ENCODE results near the gene LSAMP. TPM values are rescaled to one million over a fixed set of nuclear protein-coding genes. Genes with fewer than 3 reads are reported as not detected.

The LSAMP gene
- total and polyA plus RNA-seq, 2 of the 8 experiments (the other 6 are each of a cell fraction or from before 2014, with no cell fraction given), result 1.8 to 5.7 TPM

- no peaks in the 10 kb centered on the region for H3K27me3 ChIP-seq (replicated peaks in 1 of 4; ENCODE audit: control insufficient read depth in 3 of 4, extremely low read depth in 1 of 4, insufficient read depth in 3 of 4, low read length in 3 of 4)
- H3K9ac ChIP-seq (replicated peaks in 1 of 4; ENCODE audit: extremely low read depth in 1 of 4, low read depth in 3 of 4, low read length in 3 of 4), result no peak overlapping the region
- POLR2A ChIA-PET (ENCODE audit: partially characterized antibody), result no interaction called here
- H3K23ac ChIP-seq (ENCODE audit: insufficient read length), result no peak overlapping the region
- WGBS, 2 experiments (ENCODE audit: extremely low coverage in 1 of 2, insufficient coverage in 1 of 2, insufficient read length in 1 of 2, insufficient replicate concordance in 2 of 2, low coverage in 1 of 2, low lambda C conversion rate in 2 of 2, missing lambda C conversion rate in 1 of 2), result 70% methylated on average over 2 of the region's 2 CpGs; no CpG with 5 or more reads in 1 of the 2 experiments
- H2BK12ac ChIP-seq (ENCODE audit: low read depth, low read length), result no peak overlapping the region
- peak; percentile 66; the same call in 1 of the 2 replicates for TF ChIP-seq JUND (IDR thresholded peaks at IDR 0.05; ENCODE audit: low read length)
- no peak for TF ChIP-seq SRF (IDR thresholded peaks at IDR 0.05; ENCODE audit: low read depth, low read length)
- H3K4ac ChIP-seq (replicated peaks; ENCODE audit: insufficient read length, low read depth, low read length), result no peak overlapping the region
- H2BK120ac ChIP-seq (replicated peaks; ENCODE audit: low read depth, low read length), result no peak overlapping the region
- no peaks in the 10 kb centered on the region for H3K79me1 ChIP-seq (ENCODE audit: low read depth, low read length)
- no peaks in the 10 kb centered on the region for H3K36me3 ChIP-seq (ENCODE audit: control insufficient read depth in 2 of 4, insufficient read depth in 4 of 4, low read length in 3 of 4)
- H4K5ac ChIP-seq (ENCODE audit: insufficient read length, low read depth, low read length), result no peak overlapping the region
- no peak overlapping the region for H2BK20ac ChIP-seq (ENCODE audit: low read length)
- H2AK5ac ChIP-seq (ENCODE audit: low read depth, low read length), result no peak overlapping the region
- no peak overlapping the region for H2BK5ac ChIP-seq (ENCODE audit: low read depth, low read length)
- no peak overlapping the region for H3K56ac ChIP-seq (replicated peaks; ENCODE audit: insufficient read length, low read depth, low read length)
- H3K4me3 ChIP-seq (ENCODE audit: extremely low read depth in 1 of 4, insufficient read depth in 2 of 4, low read depth in 3 of 4, low read length in 4 of 4), result no peak overlapping the region
- H2AFZ ChIP-seq (ENCODE audit: low read length), result no peak overlapping the region
- no peaks in the 10 kb centered on the region for H4K20me1 ChIP-seq (replicated peaks in 1 of 2; ENCODE audit: control insufficient read depth in 1 of 2, insufficient read depth in 2 of 2, low read length in 2 of 2)
- DNase-seq (ENCODE audit: low read depth in 1 of 2, low spot score in 2 of 2) (peak in 1 of 2 experiments; percentile 61), FAIRE-seq (peak; percentile 45)
- no peak overlapping the region for H2BK15ac ChIP-seq (ENCODE audit: low read length)
- no peaks in the 10 kb centered on the region for H3K23me2 ChIP-seq (ENCODE audit: low read depth, low read length)
- CTCF ChIA-PET (ENCODE audit: partially characterized antibody), result interaction anchor here (1.0 to 1.2 kb wide), 3 partner anchors 11 to 27 kb away, joined by 3 to 4 read pairs (median 3); no protein-coding TSS in a partner anchor
- no peaks in the 10 kb centered on the region for H3K9me3 ChIP-seq (ENCODE audit: insufficient read depth in 2 of 2, low read depth in 1 of 2, low read length in 1 of 2)
- no peak overlapping the region for H4K91ac ChIP-seq (replicated peaks; ENCODE audit: insufficient read length, low read length)
- H3K27ac ChIP-seq (ENCODE audit: low read depth, low read length), result no peak overlapping the region
- no peaks in the 10 kb centered on the region for H3K79me2 ChIP-seq (ENCODE audit: control insufficient read depth in 1 of 2, insufficient read depth in 2 of 2, low read length in 2 of 2)
- no peaks in the 10 kb centered on the region; a peak in 3 of 7 replicates for H3K4me1 ChIP-seq (replicated peaks in 1 of 4; ENCODE audit: control insufficient read depth in 3 of 4, insufficient read depth in 4 of 4, low read length in 3 of 4)
- H3K14ac ChIP-seq (ENCODE audit: insufficient read length), result no peak overlapping the region
- H4K8ac ChIP-seq (ENCODE audit: extremely low read depth, insufficient read depth, low read length), result no peak overlapping the region
- H3K4me2 ChIP-seq (ENCODE audit: insufficient read depth in 1 of 2, low read depth in 2 of 2, low read length in 2 of 2), result no peak overlapping the region
- no peak overlapping the region for H3K18ac ChIP-seq (ENCODE audit: extremely low read depth, low read length)
These were observed 385.7 kb downstream of the LSAMP start for GRCh38 chr3:116059421-116060096.

Measured in H1 (cell line).